ENCODE data around the gene XPNPEP1. TPM values are rescaled to one million over a fixed set of nuclear protein-coding genes. Genes with fewer than 3 reads are reported as not detected.
"Not testable (repeated sequence)": the region's sequence is repeated elsewhere in the genome, so short reads cannot be mapped to it uniquely, and the experiment has no call there.

Gene XPNPEP1
- total RNA-seq, 1 donor, result 86.4 TPM

GRCh38 chr10:109924967-109925620, 1.8 kb upstream of the XPNPEP1 start:
- TF ChIP-seq CTCF (IDR thresholded peaks at IDR 0.05; ENCODE audit: insufficient read depth, low read depth, low read length), result no peak
- DNase-seq (ENCODE audit: low read depth), result no peak
- H3K4me3 ChIP-seq (ENCODE audit: low read depth, low read length), result no peak overlapping the region

GRCh38 chr10:109924087-109924486, 776 bp upstream of the XPNPEP1 start:
- no peak for DNase-seq (ENCODE audit: low read depth)
- TF ChIP-seq CTCF (IDR thresholded peaks at IDR 0.05; ENCODE audit: insufficient read depth, low read depth, low read length), result no peak
- no peak overlapping the region for H3K4me3 ChIP-seq (ENCODE audit: low read depth, low read length)

- no peak for TF ChIP-seq CTCF (IDR thresholded peaks at IDR 0.05; ENCODE audit: insufficient read depth, low read depth, low read length)
- DNase-seq (ENCODE audit: low read depth), result no peak
- peak overlapping the region; percentile 86 for H3K4me3 ChIP-seq (ENCODE audit: low read depth, low read length)
These were observed 844 bp downstream of the XPNPEP1 start for GRCh38 chr10:109922358-109922975.

GRCh38 chr10:109920016-109920415, 3.3 kb downstream of the XPNPEP1 start:
- H3K4me3 ChIP-seq (ENCODE audit: low read depth, low read length), result no peak overlapping the region
- no peak for TF ChIP-seq CTCF (IDR thresholded peaks at IDR 0.05; ENCODE audit: insufficient read depth, low read depth, low read length)
- DNase-seq (ENCODE audit: low read depth), result no peak

- TF ChIP-seq CTCF (IDR thresholded peaks at IDR 0.05; ENCODE audit: insufficient read depth, low read depth, low read length), result no peak
- no peak for DNase-seq (ENCODE audit: low read depth)
- H3K4me3 ChIP-seq (ENCODE audit: low read depth, low read length), result no peak overlapping the region
These were observed 4.1 kb downstream of the XPNPEP1 start for GRCh38 chr10:109919220-109919619.

GRCh38 chr10:109918707-109919106, 4.6 kb downstream of the XPNPEP1 start:
- H3K4me3 ChIP-seq (ENCODE audit: low read depth, low read length); DNase-seq (ENCODE audit: low read depth): not testable (repeated sequence)

GRCh38 chr10:109915566-109915965, 7.7 kb downstream of the XPNPEP1 start:
- H3K4me3 ChIP-seq (ENCODE audit: low read depth, low read length), result no peak overlapping the region
- no peak for TF ChIP-seq CTCF (IDR thresholded peaks at IDR 0.05; ENCODE audit: insufficient read depth, low read depth, low read length)
- peak; percentile 54 for DNase-seq (ENCODE audit: low read depth)

Data from fibroblast of villous mesenchyme (primary cell).